Prostate gland (tissue), 2 donors: ENCODE data around the gene CNKSR2.

Experiments used
- CTCF ChIP-seq, 4 experiments: fragments of 200-600 bp in 2 of 4; fragments of 450-650 bp in 2 of 4; sonication (generic) in 2 of 4; IDR thresholded peaks; 1 replicate in 3 of 4; 2 replicates in 1 of 4; pipeline ENCODE4 v1.5.1; 2016 to 2019; ENCODE audit warnings: antibody characterized with exemption in 4 of 4, mild to moderate bottlenecking in 2 of 4, moderate library complexity in 2 of 4
- POLR2AphosphoS5 ChIP-seq: sonication (generic); formaldehyde crosslinking; IDR thresholded peaks from one replicate; pipeline ENCODE4 v1.6.1; 2017; ENCODE audit warnings: antibody characterized with exemption

- peak in 3 of 4 experiments; percentile 19 to 44 (median 37) for TF ChIP-seq CTCF (IDR thresholded peaks at IDR 0.05)
- TF ChIP-seq POLR2AphosphoS5, result no peak
These were observed 105.6 kb downstream of the CNKSR2 start for GRCh38 chrX:21479695-21480270.
